Activated CD8-positive, alpha-beta memory T cell treated with anti-CD3 and anti-CD28 coated beads for 36 hours (primary cell): ENCODE results near the gene NUDT10. TPM values are rescaled to one million over a fixed set of nuclear protein-coding genes. Genes with fewer than 3 reads are reported as not detected.
"Not testable (repeated sequence)": the region's sequence is repeated elsewhere in the genome, so short reads cannot be mapped to it uniquely, and the experiment has no call there.

ENCODE experiments used
- CTCF ChIA-PET: fragments of 350-600 bp; sonication (Branson Sonifier 250); formaldehyde crosslinking; loops from one replicate; lab custom pipeline; 2021; ENCODE audit warnings: antibody characterized with exemption; lab: Charles Lee
- POLR2A ChIA-PET: fragments of 350-600 bp; sonication (Branson Sonifier 250); formaldehyde crosslinking; loops from one replicate; lab custom pipeline; 2021; ENCODE audit warnings: antibody characterized with exemption; lab: Charles Lee
- total RNA-seq, 2 experiments: library from RNA; stranded (reverse); gene quantifications; one replicate each; pipeline ENCODE4 v1.2.3, GENCODE V29; 2021

Gene NUDT10
- 1 to 10 TPM; 1.1 to 1.2 TPM for total RNA-seq

GRCh38 chrX:51332188-51332942 is at the start of gene NUDT10:
TSS of gene NUDT10 (plus strand) at chrX:51332822. CDS start at chrX:51332966, 144 bp downstream.
- ChIA-PET CTCF (interaction anchor here (1.0 kb wide), 1 partner anchor 64 kb away, joined by 3 read pairs; no protein-coding TSS in a partner anchor), POLR2A (no interaction called here)

- ChIA-PET POLR2A (no interaction called here), CTCF (no interaction called here)
Observed at GRCh38 chrX:51292421-51292820, 40.2 kb upstream of the NUDT10 start.

GRCh38 chrX:51296138-51296537 is 36.5 kb upstream of the NUDT10 start:
- ChIA-PET POLR2A (no interaction called here), CTCF (no interaction called here)

DNA sequence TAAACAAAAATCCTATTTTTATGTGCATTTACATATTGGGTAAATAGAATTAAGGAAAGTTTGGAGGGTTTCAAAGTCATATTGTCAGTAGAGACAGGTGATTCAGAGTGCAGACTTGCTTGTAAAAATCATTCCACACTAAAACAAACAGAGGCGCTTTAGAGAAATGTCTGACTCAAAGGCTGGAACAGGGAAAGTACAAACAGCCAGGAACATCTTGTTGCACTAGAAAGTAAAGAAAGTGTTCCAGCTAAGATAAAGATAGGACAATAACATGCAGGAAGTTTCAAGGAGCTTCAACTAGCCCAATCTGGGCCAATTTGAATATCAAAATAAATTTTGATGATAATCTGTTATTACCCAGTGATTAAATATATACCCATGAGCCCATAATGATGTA is 16.4 kb upstream of the NUDT10 start:
- CTCF ChIA-PET: no interaction called here
- POLR2A ChIA-PET: no interaction called here

- POLR2A ChIA-PET: not testable (repeated sequence)
- CTCF ChIA-PET: interaction anchor here (1.0 kb wide), 1 partner anchor 63 kb away, joined by 3 read pairs; no protein-coding TSS in a partner anchor
Observed at GRCh38 chrX:51332943-51333785, 542 bp downstream of the NUDT10 start.

DNA sequence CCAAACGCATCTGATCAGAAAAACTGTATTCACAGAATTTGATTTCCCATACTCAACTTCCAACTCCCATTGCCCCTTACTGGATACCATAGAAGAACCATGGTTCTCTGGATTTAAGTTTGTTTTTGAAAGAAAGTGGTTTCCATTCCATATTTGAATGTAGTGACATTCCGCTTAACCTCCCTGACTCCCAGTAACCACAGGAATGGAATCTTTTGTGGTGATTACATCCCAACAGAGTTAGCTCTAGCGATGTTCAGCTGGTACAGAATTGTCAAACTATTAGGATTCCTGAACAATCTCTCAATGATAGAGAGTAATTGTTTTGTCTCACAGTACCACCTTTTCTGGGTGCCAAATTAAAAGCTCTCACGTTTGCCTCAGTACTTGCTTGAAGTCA is 1.7 kb downstream of the NUDT10 start:
- POLR2A ChIA-PET: no interaction called here

DNA sequence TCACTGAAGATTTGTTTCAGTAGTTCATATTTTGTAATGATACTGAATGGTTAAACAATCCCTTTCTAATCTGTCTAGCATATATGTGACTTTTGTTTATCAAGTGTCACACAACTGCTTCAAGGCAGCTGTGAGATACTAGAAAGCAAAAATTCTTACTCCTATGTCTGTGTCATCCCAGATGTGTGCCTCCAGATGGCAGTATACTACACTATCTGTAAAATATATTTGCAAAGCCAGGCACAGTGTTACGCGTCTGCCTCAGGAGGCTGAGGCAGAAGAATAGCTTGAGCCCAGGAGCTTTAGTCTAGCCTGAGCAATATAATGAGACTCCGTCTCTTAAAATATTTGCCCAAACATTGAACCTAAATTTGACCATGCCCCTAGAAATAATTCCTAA is 4.0 kb downstream of the NUDT10 start:
- ChIA-PET CTCF (interaction anchor here (1.2 to 1.8 kb wide), 3 partner anchors 11 to 188 kb away, joined by 3 to 4 read pairs (median 3); no protein-coding TSS in a partner anchor), POLR2A (no interaction called here)

More for the DNA sequence above, 1.7 kb downstream of the NUDT10 start:
- CTCF ChIA-PET: no interaction called here

- POLR2A ChIA-PET: no interaction called here
- CTCF ChIA-PET: no interaction called here
Observed at GRCh38 chrX:51361251-51361650, 28.6 kb downstream of the NUDT10 start.

DNA sequence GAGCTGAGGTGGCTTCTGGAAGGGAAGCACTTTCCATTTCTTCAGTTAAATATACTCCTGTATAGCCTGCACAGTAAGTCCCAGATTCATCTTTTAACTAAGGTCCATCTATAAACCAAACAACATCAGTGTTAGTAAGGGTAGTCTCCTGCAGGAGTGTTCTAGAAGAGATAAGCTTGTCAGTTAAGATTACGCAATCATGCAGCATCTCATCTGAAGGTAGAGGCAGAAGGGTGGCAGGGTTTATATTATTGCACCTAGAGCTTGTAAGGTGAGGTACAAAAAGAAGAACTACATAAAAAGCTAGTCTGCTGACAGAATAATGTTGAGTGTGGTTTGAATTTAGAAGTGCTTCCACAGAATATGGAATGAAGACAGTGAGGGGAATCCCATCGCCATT is 44.0 kb downstream of the NUDT10 start:
- POLR2A ChIA-PET: no interaction called here

More for the DNA sequence above, 44.0 kb downstream of the NUDT10 start:
- CTCF ChIA-PET: no interaction called here

Other genes starting within 250 kb of the NUDT10 start
- 1 to 10 TPM; 1.9 to 2.6 TPM for gene NUDT11, start 163.8 kb downstream of the NUDT10 start, total RNA-seq